Activated T-helper 2 cell treated with anti-CD3 and anti-CD28 coated beads, Interferon-gamma antibody, Interleukin-2, Interleukin-4, amounts not matched to agents 10 μg/mL and 5 μg/mL and 100 μg/mL, durations not matched to agents 14 hours and 24 hours and 36 hours (primary cell): ENCODE measurements around the gene GMPS. TPM values are rescaled to one million over a fixed set of nuclear protein-coding genes. Genes with fewer than 3 reads are reported as not detected.

ENCODE experiments used
- DNase-seq: peaks from one replicate; pipeline ENCODE4 v3.0.0; 2021; ENCODE audit warnings: low spot score
- H3K27ac Mint-ChIP-seq: one replicate; pipeline ENCODE4 v1.8.0; 2021; ENCODE audit warnings: mixed read lengths
- H3K27me3 Mint-ChIP-seq: one replicate; pipeline ENCODE4 v1.8.0; 2021; ENCODE audit warnings: low read depth, mixed read lengths
- H3K36me3 Mint-ChIP-seq: one replicate; pipeline ENCODE4 v1.8.0; 2021; ENCODE audit warnings: low read depth, mixed read lengths
- H3K4me1 Mint-ChIP-seq: one replicate; pipeline ENCODE4 v1.8.0; 2021; ENCODE audit warnings: low read depth, mixed read lengths
- H3K4me3 Mint-ChIP-seq: one replicate; pipeline ENCODE4 v1.8.0; 2021; ENCODE audit warnings: low read depth, mild to moderate bottlenecking, moderate library complexity, mixed read lengths
- H3K9me3 Mint-ChIP-seq: one replicate; pipeline ENCODE4 v1.8.0; 2021; ENCODE audit warnings: mixed read lengths
- intact Hi-C: fragments of 100-400 bp; cut with micrococcal nuclease; formaldehyde crosslinking; loops from one replicate; pipeline ENCODE4 v1.15.1; 2023
- total RNA-seq: library from RNA; stranded (reverse); gene quantifications from 2 replicates; pipeline ENCODE4 v1.2.3, GENCODE V29; 2022

The GMPS gene
- total RNA-seq, 1 donor from 2014 or later, result 135 TPM

DNA sequence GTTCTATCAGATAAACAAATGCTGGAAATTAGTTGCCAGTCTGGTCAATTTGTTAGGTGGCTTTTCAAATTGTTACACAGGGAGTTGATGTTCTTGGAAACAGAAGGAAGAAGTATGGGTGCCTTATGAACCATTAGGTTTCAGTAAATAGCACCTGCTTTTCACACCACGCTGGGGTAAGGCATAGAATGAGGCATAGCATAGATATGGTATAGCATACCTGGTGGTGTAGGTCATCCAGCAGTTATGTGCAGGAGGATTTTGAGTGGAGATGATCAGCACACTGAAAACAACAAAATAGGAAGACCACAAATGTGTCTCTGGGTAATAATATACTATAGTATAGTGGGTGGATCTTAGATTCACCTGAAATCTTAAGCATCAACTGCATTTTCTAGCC, 121.4 kb downstream of the GMPS start:
- no peaks in the 10 kb centered on the region for H3K36me3 Mint-ChIP-seq
- no peak overlapping the region for H3K4me3 Mint-ChIP-seq
- no peak overlapping the region for H3K27ac Mint-ChIP-seq
- no peaks in the 10 kb centered on the region for H3K9me3 Mint-ChIP-seq
- no peak for DNase-seq
- intact Hi-C loops, result no loop called here
- peaks cover 9% of the 10 kb centered on the region for H3K27me3 Mint-ChIP-seq
- H3K4me1 Mint-ChIP-seq, result no peaks in the 10 kb centered on the region

Other genes starting within 250 kb of the GMPS start
- 0.09 and 0.25 TPM in 2 replicates for gene PLCH1, start 125.6 kb upstream of the GMPS start, total RNA-seq
- 1.7 and 2.1 TPM in 2 replicates for gene C3orf33, start 64.4 kb upstream of the GMPS start, total RNA-seq
- 30.2 and 33.6 TPM in 2 replicates for gene SLC33A1, start 16.2 kb upstream of the GMPS start, total RNA-seq
- gene KCNAB1, start 249.9 kb downstream of the GMPS start, total RNA-seq, result not detected in 2 replicates